HEK293T (cell line): Measurements from ENCODE around the gene TRABD2A.

Experiments used
- BHLHE40 ChIP-seq: fragments of 450-650 bp; IDR thresholded peaks from 2 replicates; pipeline ENCODE4 v1.6.1; 2016; ENCODE audit warnings: mild to moderate bottlenecking, moderate library complexity, borderline replicate concordance
- ELF4 ChIP-seq: fragments of 450-650 bp; IDR thresholded peaks from 2 replicates; pipeline ENCODE4 v1.6.1; 2017; ENCODE audit warnings: antibody characterized with exemption
- FOXA1 ChIP-seq: fragments of 450-650 bp; IDR thresholded peaks from 2 replicates; pipeline ENCODE4 v1.6.1; 2016; ENCODE audit warnings: mild to moderate bottlenecking
- FOXK2 ChIP-seq: fragments of 450-650 bp; IDR thresholded peaks from 2 replicates; pipeline ENCODE4 v1.6.1; 2016; ENCODE audit warnings: mild to moderate bottlenecking
- FOXM1 ChIP-seq: fragments of 450-650 bp; IDR thresholded peaks from 2 replicates; pipeline ENCODE4 v1.6.1; 2017; ENCODE audit warnings: mild to moderate bottlenecking, borderline replicate concordance
- HDGF ChIP-seq: fragments of 450-650 bp; IDR thresholded peaks from 2 replicates; pipeline ENCODE4 v1.6.1; 2017; ENCODE audit warnings: antibody characterized with exemption, borderline replicate concordance
- LEF1 ChIP-seq: fragments of 450-650 bp; IDR thresholded peaks from 2 replicates; pipeline ENCODE4 v1.6.1; 2017; ENCODE audit warnings: mild to moderate bottlenecking, borderline replicate concordance
- NFRKB ChIP-seq: fragments of 450-650 bp; IDR thresholded peaks from 2 replicates; pipeline ENCODE4 v1.6.1; 2016; ENCODE audit warnings: mild to moderate bottlenecking, moderate library complexity
- SP1 ChIP-seq: fragments of 450-650 bp; IDR thresholded peaks from 2 replicates; pipeline ENCODE4 v1.6.1; 2017
- SUZ12 ChIP-seq: fragments of 450-650 bp; IDR thresholded peaks from 2 replicates; pipeline ENCODE4 v1.6.1; 2016; ENCODE audit warnings: mild to moderate bottlenecking
- TARDBP ChIP-seq: fragments of 450-650 bp; IDR thresholded peaks from 2 replicates; pipeline ENCODE4 v1.6.1; 2016
- ZNF384 ChIP-seq: fragments of 450-650 bp; IDR thresholded peaks from 2 replicates; pipeline ENCODE4 v1.6.1; 2016
- TF ChIP-seq, protein P1 (sequence below): fragments of 450-650 bp; IDR thresholded peaks from 2 replicates; pipeline ENCODE4 v1.6.1; 2016

DNA sequence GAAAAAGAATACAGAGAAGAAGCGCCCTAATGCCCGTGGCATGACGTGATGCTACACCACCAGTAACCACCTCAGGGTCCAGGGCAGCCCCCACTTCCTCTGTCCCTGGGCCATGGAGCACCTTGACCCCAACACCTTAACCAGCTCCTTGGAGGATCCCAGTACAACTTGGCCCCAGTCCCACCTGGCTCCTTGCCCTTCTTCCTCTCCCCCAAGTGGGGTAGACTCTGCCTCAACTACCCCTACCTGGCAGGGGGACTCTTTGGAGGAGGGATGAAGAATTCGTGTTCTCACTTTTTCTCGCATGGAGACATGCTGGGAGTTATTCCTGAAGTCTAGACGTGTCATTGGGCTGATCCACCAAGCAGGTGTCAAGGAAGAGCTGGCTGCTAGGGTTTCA, 18.9 kb downstream of the TRABD2A start:
- no peak for TF ChIP-seq SUZ12
- TF ChIP-seq FOXM1 = no peak
- no peak for TF ChIP-seq HDGF
- TF ChIP-seq BHLHE40 = no peak
- no peak for TF ChIP-seq LEF1
- no peak for TF ChIP-seq SP1
- TF ChIP-seq ZNF384 = no peak
- no peak for TF ChIP-seq TARDBP
- no peak for TF ChIP-seq NFRKB
- TF ChIP-seq FOXA1 = no peak
- no peak for TF ChIP-seq ELF4
- TF ChIP-seq FOXK2 = no peak
- TF ChIP-seq, protein P1, sequence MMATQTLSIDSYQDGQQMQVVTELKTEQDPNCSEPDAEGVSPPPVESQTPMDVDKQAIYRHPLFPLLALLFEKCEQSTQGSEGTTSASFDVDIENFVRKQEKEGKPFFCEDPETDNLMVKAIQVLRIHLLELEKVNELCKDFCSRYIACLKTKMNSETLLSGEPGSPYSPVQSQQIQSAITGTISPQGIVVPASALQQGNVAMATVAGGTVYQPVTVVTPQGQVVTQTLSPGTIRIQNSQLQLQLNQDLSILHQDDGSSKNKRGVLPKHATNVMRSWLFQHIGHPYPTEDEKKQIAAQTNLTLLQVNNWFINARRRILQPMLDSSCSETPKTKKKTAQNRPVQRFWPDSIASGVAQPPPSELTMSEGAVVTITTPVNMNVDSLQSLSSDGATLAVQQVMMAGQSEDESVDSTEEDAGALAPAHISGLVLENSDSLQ = no peak
